HG02938 (cell line): ENCODE results near the gene WWOX.

Experiments
- ATAC-seq: cut with Tn5 transposase; IDR thresholded peaks from one replicate; pipeline ENCODE4 v1.9.1; 2021; ENCODE audit warnings: mild to moderate bottlenecking, moderate library complexity; ENCODE audit not compliant: unreplicated experiment

Gene WWOX

DNA sequence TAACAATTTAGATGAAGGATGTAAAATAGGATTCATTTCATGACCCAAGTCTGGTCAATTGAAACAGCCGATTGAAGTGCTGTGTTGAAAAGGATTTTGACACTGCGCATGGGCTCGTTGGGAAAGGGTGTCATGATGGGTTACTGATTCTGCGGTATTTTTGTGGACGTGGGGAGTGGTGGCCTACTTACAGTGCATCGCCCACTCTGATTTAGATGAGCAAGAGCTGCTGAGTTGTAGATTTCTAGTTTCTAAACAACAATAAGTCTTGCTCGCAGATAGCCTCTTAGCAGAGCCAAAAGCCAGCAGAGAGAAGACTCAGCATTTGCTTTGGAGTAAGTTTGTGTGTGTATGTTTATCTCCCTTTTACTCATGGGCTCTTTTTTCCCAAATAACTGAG, 770.0 kb downstream of the WWOX start:
- ATAC-seq, result no peak

GRCh38 chr16:78871241-78871640, 771.8 kb downstream of the WWOX start:
- ATAC-seq, result no peak

DNA sequence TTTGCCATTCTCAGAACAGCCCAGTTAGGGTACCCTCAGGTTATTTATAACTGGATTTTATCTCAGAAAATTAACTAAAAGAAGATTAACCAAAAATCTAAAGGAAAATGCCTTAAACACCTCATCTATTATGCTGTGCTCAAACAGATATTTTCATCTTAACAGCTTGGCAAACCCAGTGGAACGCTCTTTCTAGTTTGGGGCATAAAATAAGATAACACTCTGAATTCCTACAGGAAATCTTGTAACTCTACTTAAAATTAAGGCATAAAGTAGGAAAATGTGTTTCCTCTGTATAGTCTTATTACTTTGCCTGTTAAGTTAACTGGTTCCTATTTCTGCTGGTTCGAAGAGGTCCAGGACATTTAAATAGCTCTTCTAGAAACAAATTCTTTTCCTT, 777.2 kb downstream of the WWOX start:
- no peak for ATAC-seq

- ATAC-seq, result no peak
These were observed 777.7 kb downstream of the WWOX start for GRCh38 chr16:78877114-78877655.

- ATAC-seq, result no peak
These were observed 779.1 kb downstream of the WWOX start for GRCh38 chr16:78878570-78878969.

- ATAC-seq, result no peak
These were observed 779.6 kb downstream of the WWOX start for GRCh38 chr16:78879011-78879410.

DNA sequence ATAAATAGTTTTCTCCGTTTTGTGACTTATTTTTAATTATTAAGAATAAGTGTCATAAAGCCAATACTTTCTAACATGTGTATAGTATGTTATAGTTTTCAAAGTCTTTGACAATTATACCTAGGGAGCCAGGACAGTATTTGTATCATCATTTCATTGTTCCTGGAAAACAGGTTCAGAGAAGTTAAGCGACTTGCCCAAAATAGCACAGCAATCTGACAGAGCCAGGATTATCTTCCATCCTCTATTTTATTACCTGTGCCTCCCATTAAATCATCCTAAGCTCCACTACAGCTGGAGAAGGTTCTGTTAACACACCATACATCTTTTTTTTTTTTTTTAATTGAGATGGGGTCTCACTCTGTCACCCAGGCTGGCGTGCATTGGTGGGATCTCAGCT, 782.7 kb downstream of the WWOX start:
- ATAC-seq, result no peak

- ATAC-seq, result no peak
These were observed 783.3 kb downstream of the WWOX start for GRCh38 chr16:78882751-78883150.

DNA sequence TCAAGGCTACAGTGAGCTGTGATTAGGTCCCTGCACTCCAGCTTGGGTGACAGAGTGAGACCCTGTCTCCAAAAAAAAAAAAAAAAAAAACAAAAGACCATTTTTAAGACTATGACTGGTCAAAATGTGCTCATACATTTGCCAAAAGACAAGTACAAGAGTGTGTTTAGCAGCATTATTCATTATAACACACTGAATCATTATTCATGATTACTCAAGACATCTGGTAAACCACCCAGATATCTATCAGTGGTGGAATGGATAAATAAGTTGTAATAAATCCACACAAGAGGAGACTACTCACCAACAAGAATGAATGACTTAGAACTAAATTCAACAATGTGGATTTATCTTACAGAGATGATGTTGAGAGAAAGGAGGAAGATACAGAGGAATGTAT, 784.8 kb downstream of the WWOX start:
- no peak for ATAC-seq

DNA sequence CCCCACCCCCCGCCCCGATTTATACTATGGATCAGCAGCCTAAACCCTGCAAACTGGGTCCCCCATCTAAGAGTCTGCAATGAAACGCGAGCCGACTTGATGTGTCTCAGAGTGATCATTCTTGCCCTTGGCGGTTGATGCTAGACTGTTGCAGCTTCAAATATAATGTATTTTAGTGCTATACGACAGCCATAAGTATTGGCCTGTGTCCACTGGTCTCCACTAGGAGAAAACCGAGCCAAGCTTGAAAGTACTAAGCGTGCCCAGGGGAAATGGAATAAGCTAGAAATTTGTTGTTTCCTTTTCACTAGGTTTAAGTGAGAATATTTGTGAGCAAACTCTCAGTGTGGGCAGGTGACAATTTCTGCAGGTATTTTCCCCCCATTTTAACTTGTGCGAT, 789.9 kb downstream of the WWOX start:
- ATAC-seq, result no peak

- ATAC-seq, result no peak
These were observed 791.0 kb downstream of the WWOX start for GRCh38 chr16:78890373-78890895.

GRCh38 chr16:78892951-78893733, 793.7 kb downstream of the WWOX start:
- no peak for ATAC-seq

GRCh38 chr16:78894886-78895285, 795.4 kb downstream of the WWOX start:
- ATAC-seq, result no peak

- no peak for ATAC-seq
These were observed 796.2 kb downstream of the WWOX start for GRCh38 chr16:78895681-78896080.

GRCh38 chr16:78896280-78896679, 796.8 kb downstream of the WWOX start:
- no peak for ATAC-seq

GRCh38 chr16:78897299-78897698, 797.8 kb downstream of the WWOX start:
- ATAC-seq, result no peak

- ATAC-seq, result no peak
These were observed 800.8 kb downstream of the WWOX start for GRCh38 chr16:78900044-78900811.

DNA sequence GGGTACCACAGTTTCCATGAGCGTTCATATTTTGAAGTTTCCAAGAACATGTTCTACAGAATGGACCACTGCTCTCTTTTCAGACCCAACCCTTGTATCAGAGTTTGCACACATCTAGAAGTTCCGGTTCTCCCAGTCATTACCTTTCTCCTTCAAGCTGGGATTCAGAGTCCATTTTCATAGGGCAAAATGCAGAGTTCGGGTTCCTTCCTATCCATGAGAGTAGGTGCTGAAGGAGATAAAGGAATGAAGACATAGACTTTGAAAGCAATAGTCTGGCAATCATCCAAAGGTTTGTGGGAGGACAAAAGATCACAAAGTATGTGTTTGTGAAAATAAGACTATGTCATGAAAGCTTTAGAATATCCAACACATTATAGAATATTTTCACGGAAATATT, 801.5 kb downstream of the WWOX start:
- ATAC-seq, result no peak

DNA sequence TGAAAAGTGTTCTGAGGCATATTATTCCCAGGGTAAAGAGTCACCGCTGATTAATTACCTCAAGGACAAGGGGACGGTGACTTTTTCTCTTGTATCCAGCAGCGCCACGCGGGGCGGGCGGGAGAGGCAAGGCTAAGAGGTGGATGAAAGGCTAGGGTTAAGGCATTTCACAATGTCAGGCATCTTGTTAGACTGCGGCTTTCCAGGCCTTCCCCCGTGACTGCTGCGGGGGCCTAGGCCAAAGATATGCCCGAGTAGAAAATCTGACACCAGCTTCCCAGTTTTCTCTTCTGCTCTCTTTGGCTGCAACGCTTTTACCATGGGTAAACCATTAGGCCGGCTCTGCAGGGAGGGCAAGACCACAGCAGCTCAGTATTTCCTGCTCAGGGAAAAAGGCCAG, 802.9 kb downstream of the WWOX start:
- no peak for ATAC-seq

DNA sequence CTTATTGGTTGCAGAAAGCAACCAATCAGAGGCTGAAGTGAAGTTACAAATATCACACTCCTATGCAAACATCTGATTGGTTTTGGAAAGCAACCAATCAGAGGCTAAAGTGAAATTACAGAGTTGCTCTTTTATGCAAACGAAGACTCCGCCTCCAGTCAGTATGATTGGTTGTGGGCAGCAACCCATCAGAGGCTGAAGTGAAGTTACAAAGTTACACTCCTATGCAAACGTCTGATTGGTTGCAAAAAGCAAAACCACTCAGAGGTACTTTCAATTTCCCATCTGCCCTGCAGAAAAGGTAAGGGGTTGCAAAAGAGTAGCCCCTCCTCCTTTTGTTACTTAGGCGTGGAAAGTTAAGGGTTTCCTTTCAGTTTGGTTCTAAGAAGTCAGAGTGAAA, 803.8 kb downstream of the WWOX start:
- ATAC-seq, result no peak

DNA sequence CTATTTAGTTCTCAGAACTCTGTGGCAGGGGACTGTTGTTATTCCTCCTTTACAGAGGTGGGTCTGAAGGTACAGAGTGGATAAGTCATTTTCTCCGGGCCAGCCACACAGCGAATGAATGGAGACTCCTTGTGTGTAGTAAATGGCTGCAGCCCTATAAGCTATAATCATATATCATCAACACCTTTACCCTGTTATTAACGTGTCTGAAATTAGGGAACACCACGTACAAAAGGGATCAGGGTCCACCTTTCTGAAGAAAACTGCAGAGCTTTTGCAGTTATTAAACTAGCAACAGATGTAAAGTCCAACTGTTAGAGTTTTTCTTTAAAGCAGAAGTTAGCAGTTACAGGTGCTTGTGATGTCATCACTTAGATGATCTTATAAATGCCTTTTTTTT, 804.4 kb downstream of the WWOX start:
- ATAC-seq, result no peak

- ATAC-seq, result no peak
These were observed 806.7 kb downstream of the WWOX start for GRCh38 chr16:78906135-78906534.
